CMK (cell line): ENCODE results near the gene SCAPER.

Experiments used
- DNase-seq: peaks from one replicate; pipeline ENCODE4 v3.0.0-alpha.2; 2010; ENCODE audit warnings: low read depth

Gene SCAPER

DNA sequence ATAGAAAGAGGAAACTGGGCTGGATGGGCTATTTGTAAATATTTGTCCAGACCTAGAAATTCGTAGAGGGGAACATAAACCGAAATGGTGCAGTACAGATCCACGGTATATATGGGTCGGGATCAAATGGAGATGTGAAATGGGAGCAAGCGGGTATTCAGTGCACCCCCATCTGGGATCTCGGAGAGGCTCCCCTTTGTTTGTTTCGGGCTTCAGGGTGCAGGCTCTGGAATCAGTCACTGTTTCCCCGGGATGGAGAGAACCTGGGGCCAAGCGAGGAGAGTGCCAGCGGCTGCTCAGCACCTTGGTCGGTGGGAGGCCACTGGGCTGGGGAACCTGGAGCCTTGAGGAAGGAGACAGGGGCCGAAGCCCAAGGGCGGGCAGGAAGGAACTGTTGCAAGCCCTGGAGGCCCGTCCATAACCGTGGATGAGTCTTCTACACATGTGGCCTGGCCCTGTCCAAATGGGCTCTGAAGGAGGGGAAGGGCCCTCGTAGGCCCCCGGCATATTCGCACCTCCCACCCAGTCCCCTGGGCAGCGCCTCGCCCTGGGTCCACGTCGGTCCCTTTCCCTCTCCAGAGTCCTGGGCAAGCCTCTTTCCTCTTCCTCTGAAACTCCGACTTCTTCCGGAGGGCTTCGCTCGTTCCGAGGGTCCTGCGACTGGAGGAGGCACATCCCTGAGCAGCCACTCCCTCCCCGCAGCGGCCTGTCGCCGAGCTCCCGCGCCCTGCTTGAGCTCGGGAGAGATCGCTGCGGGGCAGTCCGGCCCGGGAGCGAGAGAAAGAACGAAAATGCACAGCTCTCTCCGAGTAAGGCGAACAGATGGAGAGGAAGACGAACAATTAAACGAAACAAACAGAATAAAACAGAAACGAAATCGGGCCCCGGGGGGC is 565.6 kb downstream of the SCAPER start:
- DNase-seq, result no peak

DNA sequence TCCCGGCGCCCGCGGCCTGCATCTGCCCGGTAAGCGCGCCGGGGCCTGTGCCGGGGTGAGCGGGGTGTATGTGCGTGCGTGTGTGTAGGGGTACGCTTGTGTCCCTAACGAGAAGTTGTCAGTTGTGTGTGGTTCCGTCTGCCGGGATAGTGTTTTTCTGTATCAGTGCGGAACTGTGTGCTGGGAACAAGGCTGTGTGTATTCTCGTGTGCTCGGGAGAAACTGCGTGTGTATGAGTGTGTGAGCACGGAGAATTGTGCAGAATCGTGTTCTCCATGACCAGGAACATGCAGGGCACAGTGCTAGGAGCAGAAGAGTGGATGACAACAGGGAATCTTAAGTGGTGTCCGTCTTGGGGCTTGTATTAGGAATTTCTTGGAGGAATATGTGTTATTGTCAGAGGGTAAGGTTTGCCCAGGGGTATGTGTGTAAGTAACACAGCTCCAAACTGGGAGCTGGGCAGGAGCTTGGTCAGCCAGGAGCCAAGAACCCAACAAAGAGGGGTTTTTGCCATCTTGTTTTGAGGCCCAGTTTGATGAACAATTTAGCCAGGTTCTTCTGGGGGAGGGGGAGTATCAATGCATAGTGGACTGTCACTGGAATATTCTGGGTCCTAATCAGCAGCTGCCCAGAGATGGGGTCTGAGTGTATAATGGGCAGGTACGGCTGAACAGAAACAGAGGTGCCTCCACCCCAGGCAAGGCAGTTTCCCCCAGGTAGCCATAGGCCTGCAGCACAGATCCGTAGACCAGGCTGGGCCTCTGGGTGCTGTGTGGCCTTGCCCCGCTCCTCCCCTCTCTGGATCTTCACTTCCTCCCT is 566.4 kb downstream of the SCAPER start:
- DNase-seq, result no peak

DNA sequence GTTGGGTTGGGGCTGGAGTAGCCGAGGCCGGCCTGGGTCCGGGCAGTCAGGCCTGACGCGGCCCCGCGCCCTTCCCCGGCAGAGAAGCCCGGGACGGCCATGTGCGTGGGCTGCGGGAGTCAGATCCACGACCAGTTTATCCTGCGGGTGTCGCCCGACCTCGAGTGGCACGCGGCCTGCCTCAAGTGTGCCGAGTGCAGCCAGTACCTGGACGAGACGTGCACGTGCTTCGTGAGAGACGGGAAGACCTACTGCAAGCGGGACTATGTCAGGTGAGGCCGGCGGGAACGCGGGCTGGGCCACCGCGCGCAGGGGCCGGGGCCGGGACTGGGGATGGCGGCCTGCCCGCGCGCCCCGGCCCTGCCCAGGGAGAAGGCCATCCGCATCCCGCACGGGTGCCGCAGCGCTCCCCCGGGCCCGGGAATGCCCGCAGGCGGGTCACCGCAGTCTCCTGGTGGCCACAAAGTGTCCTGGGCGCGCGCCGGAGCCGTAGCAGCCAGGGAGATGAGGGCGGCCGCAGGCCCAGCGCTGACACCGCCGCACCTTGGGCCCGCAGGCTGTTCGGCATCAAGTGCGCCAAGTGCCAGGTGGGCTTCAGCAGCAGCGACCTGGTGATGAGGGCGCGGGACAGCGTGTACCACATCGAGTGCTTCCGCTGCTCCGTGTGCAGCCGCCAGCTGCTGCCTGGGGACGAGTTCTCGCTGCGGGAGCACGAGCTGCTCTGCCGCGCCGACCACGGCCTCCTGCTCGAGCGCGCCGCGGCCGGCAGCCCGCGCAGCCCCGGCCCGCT is 567.2 kb downstream of the SCAPER start:
- DNase-seq, result no peak

DNA sequence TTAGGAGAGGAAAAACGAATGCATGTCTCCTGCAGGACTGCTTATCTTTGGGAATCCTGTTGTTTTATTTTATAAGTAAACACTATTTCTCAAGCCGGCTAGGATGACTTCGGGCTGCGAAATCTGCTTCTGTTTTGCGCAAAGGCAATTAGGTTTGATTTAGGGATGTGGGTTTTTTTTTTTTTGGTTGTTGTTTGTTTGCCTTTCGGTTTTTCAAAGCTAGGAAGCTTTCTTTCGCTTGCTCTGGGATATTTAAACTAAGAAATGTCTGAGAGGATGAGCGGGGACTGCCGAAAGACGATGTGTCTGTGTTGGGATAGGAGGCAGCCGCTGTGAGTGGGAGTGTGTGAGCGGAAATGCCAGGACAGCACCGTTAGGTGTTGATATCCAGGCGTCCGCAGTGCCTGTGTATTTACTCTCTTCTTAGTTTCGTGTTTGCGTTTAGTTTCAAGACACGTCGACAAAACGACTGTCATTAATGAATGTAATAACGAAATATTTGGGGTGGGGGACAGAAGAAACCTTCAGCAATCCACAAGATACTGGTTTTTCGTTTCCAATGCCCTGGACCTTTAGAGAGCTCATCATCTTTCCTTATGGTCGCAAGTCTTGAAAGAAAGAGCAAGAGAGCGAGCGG is 568.0 kb downstream of the SCAPER start:
- no peak for DNase-seq

DNA sequence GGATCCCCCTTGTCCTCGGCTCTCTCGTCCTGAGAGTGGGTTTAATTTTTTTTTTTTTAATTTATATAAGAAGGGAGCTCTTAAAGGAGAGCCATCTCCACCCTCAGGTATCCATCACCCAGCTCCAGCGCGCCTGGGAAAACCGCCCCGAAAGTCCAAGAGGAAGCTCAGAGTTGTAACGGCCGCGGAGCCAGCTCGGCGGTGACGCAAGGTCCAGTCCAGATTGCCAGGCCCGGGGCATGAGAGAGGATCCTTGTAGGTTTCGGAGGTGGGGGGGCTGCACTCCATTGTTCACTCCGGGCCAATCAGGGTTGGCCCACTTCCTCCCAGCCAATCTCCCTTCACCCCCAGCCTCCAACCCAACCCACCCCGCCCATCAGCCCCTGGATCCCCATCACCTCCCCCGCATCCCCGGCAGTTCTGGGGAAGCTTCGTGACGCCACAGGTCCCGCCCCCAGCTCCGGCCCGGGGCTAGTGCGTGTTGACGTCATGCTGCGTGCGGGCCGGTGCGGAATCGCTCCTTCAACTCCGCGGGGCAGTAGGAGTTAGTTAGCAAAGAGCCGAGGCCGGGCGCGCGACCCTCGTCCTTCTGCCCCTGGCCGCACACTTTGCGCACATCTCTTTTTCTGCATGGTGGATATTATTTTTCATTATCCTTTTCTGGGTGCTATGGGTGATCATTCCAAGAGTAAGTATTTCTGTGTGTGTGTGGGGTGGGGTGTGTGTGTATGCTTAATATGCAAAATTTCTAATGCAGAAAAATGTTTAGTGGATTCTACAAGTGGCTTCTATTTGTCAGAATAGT is 568.7 kb downstream of the SCAPER start, which contains the start of gene ISL2:
Gene ISL2, plus strand, starts transcription at position 520 of the 805 bp plus-strand sequence. Its CDS starts 111 bp downstream, at position 631.
- peak; percentile 97 for DNase-seq

DNA sequence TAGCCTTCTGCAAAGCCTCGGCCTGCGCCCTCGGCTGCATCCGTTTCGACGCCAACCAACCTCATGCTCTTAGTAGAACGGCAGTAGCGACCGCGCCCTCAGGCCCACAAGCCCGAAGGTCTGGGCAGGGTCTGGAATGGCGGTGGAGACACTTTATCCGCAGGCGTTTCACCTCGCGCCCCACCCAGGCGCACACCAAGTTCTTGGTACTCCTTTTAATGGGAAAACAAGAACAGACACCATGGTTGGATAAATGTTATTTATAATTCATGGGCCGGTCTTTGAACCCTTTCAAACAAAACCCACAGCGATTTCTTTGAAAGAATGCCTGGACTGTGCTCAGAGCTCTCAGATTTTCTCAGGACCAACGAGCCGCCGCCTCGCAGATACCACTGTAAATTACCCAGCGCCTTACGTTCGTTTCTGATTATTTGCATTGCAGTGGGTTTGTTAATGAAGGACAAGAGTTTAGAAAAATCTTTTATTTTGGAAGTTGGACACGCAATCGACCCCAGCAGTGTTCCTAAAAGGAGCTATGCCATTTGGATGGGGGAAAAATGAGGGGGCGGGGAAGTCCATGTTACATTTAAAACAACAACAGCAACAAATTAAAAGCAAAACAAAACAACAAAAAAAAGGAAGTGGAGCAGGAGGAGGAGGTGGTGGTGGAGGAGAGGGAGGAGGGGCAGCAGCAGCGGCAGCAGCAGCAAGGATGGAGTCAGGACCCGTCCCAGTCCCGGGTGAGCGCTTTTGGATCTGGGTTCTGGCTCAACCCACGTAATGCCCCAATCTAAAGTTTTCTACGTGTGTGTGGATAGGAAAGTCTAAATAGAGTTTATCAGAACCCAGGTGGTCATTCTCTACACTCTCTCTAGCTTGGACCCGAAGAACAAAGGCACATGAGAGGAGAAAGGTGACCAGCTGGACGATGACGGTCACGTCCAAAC is 569.6 kb downstream of the SCAPER start:
- DNase-seq, result no peak

DNA sequence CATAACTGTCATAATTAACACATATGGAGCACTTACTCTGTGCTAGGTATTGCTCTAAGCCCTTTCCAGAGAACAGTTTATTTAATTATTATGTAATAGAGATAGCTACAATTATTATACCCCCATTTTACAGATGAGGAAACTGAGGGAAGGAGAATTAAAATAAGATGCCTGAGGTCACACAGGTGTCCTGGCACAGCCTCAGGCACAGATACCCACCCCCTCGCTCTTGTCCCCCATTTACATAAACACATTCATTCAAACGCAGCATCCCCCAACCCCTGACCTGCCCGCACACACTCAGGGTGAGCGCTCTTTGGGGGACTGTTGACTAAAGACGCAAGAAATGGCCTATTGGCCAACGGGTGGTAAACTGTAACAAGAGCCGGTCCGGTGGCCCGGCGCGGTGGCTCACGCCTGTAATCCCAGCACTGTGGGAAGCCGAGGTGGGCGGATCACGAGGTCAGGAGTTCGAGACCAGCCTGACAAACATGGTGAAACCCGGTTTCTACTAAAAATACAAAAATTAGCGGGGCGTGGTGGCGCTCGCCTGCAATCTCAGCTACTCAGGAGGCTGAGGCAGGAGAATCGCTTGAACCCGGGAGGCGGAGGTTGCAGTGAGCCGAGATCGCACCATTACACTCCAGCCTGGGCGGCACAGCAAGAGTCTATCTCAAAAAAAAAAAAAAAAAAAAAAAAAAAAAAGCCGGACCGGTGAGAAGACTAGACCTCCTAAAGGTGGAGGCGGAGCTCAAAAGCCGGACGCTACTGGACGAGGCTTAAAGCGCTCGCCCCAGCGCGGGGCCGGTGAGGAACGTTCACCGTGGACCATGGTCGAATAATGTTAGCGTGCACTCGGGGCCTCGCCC is 570.5 kb downstream of the SCAPER start:
- DNase-seq, result no peak

DNA sequence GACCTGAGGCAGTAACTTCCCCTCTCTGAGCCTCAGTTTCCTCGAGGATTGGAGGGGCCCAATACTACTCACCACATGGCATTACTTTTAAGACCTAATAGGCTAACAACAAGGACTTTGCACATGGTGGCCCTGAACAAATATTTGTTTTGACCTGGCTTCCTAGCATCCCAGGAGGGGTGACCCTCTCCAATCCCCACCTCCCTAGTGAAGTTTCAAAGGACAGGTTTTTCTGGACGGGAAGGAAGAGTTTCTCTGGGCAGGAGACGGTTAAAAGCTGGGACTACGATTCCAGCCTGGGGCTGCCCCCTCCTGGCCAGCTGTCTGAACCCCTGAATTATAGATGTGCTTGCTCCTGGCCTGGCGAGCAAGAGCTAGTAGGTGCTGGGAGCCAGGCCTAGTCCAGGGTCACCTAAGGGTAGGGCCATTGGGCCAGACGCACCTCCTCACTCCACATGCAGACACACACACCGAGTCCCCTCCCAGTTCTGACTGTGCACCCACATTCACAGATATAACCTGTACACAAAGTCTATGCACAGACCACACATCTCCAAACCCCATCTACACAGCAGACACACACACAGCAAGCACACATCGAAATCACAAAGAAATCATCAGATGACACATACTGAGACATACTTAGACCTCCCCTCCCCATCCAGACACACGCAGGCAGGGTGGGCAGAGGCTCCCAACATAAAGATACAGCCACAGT is 571.3 kb downstream of the SCAPER start:
- DNase-seq, result no peak

DNA sequence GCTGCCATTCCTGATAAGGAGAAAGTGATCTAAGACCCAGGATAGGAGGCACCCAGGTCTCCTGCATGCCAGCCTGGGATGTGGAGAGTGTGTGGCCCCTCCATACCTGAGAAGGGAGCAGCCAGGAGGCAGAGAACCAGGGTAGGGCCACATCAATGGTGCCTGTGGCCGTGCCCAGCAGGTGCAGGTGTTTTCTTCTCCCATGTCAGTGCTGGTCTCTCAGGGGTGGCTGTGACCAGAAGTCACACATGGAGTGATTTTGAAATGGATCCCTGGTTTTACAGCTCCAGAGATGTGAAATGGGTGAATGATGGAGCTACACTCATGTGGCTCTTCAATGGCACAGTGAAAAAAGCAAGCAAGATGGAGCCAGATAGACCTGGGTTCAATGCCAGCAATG is 571.8 kb downstream of the SCAPER start:
- DNase-seq, result no peak

DNA sequence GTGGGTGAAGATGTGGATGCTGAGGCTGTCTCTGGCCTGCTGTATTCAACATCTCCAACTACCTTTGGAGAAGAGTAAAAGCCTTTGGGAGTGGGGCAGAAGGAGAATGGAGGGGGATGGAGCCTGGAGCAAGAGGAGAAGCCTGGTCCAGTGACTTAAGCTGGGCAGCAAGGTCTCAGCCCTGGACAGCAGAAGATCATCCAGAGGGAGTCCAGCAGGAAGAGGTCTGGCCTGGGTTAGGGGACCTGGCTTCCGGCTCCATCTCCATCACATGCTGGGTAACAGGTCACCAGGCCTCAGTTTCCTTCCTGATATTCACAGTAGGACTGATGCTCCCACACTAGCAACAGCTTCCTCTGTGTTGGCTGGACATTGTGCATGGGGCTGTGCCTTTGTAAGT is 572.3 kb downstream of the SCAPER start:
- no peak for DNase-seq

DNA sequence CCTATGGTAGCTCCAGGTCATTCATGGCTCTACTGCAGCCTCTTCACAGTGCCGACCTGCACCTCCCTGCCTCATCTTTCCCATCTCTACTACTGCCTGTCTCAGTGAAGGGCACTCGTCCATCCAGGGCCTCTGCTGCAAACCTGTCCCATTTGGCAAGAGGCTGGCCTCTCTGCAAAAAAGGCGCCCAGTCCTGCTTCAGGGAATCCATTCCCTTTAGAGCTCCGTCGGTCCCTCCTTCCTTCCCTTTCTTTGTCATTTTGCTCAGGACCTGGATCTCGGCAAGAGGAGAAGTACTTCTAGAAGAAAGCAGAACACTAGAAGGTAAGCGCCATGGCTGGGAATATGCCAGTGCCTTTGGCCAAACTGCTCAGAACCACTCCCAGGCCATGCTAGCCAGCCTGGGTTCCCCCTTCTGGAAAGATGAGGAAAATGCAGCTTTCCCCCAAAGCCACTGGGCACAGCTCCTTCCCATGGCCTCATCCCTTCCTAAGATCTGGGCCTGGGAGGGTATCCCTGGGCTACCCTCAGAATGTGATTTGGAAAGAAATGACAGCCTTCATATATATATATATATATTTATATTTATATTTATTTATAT is 575.0 kb downstream of the SCAPER start:
- no peak for DNase-seq

DNA sequence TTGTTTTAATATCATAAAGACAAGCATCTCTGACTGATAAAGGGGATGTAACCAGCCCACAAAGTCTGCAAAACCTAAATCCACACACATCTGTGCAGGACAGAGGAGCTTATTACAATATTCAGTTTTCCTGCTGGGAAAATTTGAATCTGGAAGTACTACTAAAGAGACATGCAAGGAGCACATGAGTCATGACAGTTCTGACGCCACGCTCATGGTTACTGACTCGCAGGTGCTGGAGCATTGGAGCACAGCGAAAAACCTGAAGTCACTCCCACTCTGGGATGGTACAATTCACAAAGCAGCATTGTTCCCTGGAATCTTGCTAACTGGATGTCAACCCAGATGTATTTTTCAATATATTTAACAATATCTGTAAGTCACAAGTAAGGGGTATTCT is 576.2 kb downstream of the SCAPER start:
- no peak for DNase-seq

DNA sequence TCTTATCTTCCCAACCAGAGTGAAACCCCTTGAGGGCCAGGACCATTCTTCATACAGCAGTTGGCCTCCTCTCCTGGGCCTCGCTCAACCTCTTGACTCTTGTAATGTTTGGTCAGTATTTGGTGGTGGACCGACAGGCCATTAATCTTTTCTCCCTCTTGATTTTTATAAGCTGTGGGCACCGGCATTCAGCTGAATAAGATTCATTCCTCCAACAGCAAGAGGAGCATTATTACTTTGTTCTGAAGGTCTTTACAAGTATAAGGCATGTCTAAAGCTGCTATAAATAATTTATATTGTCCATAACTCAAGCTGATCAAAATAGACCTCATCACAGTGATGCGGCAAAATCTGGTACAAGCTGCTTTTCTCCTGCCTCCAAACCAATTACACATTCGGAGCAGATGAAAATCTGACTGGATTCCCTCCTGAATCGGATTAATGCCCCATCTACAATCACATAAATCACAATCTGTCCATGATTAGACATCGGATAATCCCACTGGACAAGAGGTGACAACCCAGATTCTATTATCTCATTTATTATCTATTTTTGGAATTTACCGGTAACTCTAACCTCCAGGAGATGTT is 576.9 kb downstream of the SCAPER start:
- no peak for DNase-seq

DNA sequence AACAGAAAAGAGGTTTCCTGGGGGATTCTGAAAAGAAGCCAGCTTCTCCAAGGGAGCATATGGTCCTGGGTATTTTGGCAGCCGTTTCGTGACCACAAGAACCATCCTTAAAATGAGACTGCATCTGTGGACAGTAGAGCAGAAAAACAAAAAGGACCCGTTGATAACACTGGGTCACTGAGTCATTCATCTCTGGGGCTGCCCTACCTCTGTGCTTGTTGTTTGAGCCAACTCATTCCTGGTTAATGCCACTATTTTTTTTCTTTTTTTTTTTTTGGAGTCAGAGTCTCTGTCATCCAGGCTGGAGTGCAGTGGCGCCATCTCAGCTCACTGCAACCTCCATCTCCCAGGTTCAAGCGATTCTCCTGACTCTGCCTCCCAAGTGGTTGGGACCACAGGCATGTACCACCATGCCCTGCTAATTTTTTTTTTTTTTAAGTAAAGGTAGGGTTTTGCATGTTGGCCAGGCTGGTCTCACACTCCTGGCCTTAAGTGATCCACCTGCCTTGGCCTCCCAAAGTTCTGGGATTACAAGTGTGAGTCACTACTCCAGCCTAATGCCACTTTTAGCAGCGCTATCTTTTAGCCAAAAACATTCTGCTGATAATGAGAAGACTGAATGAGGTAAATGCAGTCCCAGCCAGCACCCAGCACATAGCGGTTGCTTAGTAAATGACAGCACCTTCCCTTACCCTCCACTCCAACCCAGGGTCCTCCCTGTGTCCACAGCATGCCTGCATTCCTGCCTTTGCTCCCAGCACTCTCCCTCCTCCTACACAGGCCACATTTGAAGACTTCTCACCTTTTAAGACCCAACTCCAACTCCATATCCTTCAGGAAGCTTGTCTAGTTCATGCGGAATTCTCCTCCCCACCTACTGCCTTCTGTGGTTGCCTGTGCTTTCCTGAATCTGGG is 577.7 kb downstream of the SCAPER start:
- no peak for DNase-seq

DNA sequence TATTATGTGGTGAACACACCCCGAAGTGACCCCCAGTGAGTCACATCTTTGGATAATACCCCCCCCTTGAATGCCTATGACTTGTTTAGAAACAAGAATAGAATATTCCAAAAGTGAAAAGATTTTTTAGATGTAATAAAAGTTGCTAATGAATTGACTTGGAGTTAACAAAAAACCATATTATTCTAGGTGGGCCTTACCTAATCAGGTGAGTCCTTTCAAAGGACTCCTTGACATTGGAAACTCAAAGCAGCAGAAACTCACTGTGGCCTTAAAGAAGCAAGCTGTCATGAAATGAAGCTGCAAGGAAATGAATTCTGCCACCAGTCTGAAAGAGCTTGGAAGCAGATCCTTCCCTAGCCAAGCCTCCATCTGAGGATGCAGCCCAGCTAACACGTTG is 579.4 kb downstream of the SCAPER start:
- DNase-seq, result no peak

DNA sequence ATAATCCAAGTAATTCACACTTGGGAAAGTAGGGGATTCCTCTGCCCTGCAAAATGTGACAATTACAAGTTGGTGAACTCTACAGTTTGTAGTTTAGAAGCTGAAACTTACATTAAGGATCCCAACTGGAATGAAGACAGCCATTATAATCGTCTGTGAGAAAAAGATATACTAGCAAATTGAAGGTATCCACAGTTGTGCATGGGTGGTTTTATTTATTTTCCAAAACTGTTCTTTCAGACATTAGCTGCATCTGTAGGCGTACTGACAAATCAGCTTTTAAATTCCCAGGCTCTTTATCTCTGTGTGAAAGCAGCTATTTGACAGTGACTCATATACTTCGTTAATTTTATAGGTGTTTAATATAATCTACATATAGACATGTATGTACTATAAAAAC is 581.1 kb downstream of the SCAPER start:
- no peak for DNase-seq
